Activated effector memory CD4-positive, alpha-beta T cell treated with Interleukin-2 at 50 U/mL for 16 hours (primary cell): ENCODE measurements around the gene TMEM170A.
"Not testable (repeated sequence)": the region's sequence is repeated elsewhere in the genome, so short reads cannot be mapped to it uniquely, and the experiment has no call there.

Source experiments
- DNase-seq: peaks from one replicate; pipeline ENCODE4 v3.0.0-alpha.2; 2020

Gene TMEM170A

DNA sequence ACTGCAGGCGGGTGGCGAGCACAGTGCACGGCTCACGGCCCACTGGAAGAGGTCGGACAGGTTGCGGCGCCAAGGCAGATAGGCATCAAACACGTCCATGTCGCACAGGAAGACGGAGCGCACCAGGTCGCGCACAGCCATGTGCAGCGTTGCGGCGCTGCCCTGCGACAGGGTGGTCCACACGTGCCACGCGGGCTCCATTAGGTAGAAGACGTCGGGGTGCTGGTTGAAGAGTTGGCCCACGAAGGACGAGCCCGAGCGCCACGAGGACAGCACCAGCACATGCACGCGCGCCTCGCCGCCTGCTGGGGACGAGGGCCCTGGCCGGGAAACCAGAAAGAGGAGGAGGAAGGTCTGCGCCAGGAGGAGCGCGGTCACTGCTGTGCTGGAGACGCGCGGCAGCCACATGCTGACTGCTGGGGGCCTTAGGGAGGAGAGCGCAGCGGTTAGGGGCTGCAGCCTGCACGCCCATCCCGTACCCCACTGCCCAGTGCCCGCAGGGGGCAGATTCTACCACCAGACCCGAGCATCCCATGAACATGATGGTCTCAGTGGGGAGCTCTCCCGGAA lies 15.0 kb upstream of the TMEM170A start:
- no peak for DNase-seq

DNA sequence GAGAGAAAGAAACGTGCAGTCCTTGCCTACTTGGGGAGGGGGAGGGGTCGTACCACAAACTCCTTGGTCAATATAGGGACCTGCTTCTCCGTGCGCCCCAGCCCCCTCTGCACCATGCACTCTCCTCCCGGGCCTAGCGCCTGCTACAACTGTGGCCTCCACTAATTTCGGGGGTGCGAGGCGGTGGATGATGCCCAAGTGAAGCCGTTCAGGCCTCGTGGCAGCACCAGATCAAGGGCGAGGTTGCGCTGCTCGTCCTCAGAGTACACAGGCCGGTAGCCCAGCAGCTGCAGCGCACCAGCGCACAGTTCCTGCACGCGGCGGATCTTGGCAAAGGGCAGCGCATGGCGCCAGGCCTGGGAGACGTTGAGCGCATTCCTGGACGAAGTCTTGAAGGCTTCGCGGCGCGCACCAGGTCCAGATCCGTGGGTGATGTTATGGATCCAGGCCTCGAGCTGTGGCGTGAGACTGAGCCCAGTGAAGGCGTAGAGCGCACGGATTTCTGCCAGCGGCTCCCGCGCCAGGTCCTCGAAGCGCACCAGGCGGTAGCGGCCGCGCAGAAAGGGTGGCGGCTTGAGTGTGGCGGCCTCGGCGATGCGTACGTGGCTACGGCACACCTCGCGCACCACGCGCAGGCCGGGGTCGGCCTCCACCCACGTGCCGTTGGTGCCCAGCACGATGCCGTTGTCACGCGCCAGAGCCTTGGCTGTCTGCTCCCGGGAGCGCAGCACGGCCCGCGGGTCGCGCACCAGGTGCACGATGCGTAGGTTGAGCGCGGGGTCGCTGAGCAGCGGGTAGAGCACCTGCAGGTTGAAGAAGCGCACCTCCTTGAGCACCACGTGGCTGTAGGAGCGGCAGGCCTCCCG lies 14.2 kb upstream of the TMEM170A start:
- no peak for DNase-seq

- DNase-seq = no peak
Observed at GRCh38 chr16:75477680-75478473, 13.4 kb upstream of the TMEM170A start.

DNA sequence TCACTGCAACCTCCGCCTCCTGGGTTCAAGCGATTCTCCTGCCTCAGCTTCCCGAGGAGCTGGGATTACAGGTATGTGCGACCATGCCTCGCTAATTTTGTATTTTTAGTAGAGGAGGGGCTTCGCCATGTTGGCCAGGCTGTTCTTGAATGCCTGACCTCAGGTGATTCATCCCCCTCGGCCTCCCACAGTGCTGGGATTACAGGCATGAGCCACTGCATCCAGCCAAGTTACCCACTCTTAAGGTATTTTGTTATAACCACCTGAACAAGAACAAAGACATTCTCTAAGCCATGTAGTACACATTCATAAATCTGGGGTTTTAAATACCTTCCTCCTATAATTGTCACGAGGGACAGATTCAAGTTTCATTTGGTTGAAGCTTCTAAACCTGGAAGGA lies 12.3 kb upstream of the TMEM170A start:
- DNase-seq = no peak

DNA sequence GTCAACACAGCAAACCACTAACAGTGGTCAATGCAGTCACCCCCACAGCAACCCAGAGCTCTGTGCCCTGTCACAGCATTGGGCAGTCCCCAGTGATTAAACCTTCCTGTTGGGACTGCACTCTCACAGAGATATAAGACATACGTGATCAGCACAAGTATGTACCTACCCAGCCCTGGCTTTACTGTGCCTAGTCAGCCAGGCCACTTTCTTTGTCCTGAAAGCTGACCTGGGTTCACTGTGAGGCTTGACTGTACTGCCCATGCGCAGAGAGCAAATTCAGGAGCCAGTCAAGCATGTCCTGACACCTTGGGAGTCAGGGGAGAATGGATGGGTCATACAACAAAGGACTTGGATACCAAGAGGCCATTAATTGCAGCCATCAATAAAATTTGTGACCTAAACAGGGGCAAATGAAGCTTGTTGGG lies 10.9 kb upstream of the TMEM170A start:
- DNase-seq = no peak

DNA sequence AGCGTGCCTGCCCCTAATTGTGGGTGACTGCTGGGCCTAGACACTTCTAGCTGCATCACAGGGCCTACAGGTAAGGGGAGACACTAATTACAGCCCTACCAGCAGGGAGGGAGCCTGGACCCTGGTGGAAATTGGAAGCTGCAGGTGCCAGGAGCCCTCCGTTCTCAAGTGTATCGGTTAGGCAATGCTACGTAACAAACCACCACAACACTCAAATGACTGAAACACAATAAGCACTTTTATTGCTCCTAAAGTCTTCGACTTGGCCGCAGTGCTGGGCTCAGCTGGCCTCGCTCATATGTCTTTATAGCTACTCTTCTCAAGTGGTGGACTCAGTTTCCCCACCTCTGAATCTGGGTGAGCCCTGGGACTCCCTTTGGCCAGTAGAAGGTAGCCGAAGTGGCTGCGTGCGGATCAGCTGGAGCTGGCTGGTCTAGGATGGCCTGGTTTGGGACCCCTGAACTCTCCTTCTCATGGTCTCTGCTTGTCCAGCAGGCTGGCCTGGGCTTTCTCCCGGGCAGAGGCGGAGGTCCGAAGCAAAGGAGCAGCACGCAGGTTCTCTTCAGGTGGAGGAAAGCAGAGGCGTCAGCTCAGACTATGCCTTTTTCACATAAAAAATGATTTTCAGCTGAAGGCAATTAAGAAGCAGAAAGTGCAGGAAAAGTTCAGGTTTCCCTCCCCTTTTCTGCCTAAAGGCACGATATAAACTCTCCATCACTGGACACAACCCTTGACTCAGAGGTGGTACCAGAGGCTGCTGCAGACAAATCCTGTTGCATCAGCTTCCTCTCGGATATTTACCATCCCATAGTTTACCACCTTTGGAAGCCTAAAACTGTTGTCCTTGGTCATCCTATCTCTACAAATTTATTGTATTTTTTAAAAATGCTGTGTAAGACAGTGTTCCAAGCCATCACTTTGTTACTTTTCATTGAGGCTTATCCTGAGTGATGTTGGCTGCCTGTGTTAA lies 8.7 kb upstream of the TMEM170A start:
- no peak for DNase-seq

GRCh38 chr16:75471723-75472633 lies 7.5 kb upstream of the TMEM170A start:
- DNase-seq = peak; percentile 8

- no peak for DNase-seq
Observed at GRCh38 chr16:75466760-75467159, 2.3 kb upstream of the TMEM170A start.

- DNase-seq = peak; percentile 1
Observed at GRCh38 chr16:75463389-75464121, 934 bp downstream of the TMEM170A start.

DNA sequence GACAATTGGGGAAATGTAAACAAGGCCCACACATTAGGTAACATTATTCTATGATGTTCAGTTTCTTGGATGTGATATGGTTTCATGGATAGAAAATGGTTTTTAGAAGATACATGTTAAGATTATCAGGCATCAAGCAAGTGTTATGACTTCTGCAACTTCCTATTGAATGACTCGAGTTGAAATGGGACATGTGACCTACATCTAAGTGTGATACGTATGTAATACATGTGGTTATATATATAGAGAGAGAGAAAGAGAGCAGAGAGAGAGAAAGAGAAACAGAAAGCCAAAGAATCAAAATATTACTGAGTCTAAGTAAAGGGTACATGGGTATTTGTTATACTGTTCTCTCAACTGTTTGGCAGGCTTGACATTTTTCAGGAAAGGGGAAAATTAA lies 1.7 kb downstream of the TMEM170A start:
- DNase-seq = no peak

- DNase-seq = no peak
Observed at GRCh38 chr16:75461575-75461974, 2.9 kb downstream of the TMEM170A start.

- DNase-seq = no peak
Observed at GRCh38 chr16:75460446-75460845, 4.0 kb downstream of the TMEM170A start.

DNA sequence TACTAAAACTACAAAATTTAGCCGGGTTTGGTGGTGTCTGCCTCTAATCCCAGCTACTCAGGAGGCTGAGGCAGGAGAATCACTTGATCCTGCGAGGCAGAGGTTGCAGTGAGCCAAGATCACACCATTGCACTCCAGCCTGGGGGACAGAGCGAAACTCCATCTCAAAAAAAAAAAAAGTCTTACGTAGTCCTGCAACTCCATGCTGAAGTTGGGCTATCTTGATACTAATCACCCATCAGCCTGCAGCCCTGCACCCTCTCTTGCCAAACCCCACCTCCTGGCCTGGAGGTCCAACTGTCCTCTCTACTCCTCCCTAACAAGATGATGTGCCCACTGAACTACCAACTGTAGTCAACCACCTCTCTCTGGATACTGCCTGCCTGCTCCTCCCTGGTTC lies 4.8 kb downstream of the TMEM170A start:
- no peak for DNase-seq

DNA sequence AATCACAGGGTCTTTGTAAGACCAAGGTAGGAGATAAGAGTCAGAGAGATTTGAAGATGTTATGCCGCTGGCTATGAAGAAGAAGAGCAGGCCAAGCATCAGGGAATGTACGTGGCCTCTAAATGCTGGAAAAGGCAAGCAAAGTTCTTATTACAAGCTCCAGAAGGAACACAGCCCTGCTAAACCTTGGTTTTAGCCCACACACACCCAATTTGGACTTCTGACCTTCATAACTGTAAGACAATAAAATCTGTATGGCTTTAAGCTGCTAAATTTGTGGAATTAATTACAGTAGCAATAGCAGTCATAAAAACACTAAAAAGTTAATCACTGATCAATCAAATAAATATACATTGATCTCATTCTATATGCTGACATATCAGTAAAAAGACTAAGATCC lies 6.0 kb downstream of the TMEM170A start:
- no peak for DNase-seq

DNA sequence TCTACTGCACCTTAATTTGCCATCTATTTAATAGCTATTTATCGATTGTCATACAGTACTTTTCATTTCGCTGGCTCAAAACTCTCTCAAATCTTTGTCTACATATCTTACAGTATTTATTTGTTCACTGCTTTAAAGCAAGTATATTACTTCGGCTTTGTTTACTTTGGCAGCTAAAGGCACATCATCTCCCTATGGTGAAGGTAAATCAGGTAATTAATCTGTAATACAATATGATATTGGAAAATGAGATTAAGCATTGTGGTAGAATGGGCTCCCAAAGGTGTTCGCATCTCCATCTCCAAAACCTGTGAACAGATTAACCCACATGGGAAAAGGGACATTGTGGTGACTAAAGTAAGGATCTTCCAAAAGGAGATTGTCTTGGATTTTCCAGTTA lies 6.5 kb downstream of the TMEM170A start:
- no peak for DNase-seq

DNA sequence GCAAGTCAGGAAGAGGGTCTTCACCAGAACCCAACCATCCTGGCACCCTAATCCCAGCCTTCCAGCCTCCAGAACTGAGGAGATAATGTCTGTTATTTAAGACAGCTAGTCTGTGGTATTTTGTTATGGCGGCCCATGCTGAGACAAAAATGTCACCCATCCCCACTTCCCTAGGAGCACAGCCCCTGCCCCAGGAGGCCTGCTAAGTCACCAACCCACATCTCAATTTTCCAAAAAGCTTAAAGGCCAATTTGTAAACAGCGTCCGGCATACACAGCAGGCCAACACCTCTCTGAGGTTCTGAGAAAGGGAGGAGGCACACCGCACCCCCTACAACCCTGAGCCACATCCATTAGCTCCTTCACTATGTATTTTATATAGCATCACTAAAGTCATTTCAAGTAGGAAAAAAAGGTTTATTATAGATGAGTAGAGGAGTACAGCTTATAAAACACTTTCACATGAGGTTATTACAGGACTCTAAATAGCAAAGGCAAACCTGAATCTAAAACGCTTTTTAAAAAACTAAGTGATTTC lies 6.9 kb downstream of the TMEM170A start:
- no peak for DNase-seq

DNA sequence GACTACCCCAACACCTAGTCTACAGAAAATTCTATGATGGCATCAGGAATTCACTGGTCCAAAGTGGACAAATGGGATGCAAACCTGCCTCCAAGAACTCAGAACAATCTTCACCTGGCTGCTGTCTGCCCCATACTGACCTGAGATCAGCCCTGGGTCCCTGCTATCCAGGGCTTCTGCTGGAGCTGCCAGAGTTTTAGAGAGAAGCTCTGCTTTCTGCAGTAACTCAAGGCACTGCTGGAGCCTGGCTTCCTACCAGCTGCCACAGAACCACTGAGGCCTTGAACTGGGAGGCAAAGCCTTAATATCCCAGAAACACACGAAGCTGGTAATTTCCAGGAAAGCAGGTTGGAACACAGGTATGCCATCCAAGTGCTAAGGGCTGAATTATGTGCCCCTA lies 7.5 kb downstream of the TMEM170A start:
- no peak for DNase-seq

GRCh38 chr16:75456486-75456885 lies 8.0 kb downstream of the TMEM170A start:
- DNase-seq = not testable (repeated sequence)

- no peak for DNase-seq
Observed at GRCh38 chr16:75455677-75456076, 8.8 kb downstream of the TMEM170A start.

- no peak for DNase-seq
Observed at GRCh38 chr16:75452464-75453190, 11.9 kb downstream of the TMEM170A start.
